RWPE2 (cell line): ENCODE measurements around the gene KIN.

ENCODE experiments used
- ATAC-seq: fragments of 200-7000 bp; cut with Tn5 transposase; 3 replicates; pipeline ENCODE4 v1.9.1; 2021; ENCODE audit warnings: low read depth
- DNase-seq: peaks from one replicate; pipeline ENCODE4 v3.0.0-alpha.2; 2020; ENCODE audit warnings: low spot score
- H3K27ac ChIP-seq: fragments of 450-650 bp; 2 replicates; pipeline ENCODE4 v1.5.1; 2017; ENCODE audit warnings: mild to moderate bottlenecking; ENCODE audit not compliant: poor library complexity, severe bottlenecking
- H3K27me3 ChIP-seq: fragments of 250-450 bp; sonication (Bioruptor Pico); 2 replicates; pipeline ENCODE4 v1.5.1; 2021; ENCODE audit warnings: mild to moderate bottlenecking, moderate library complexity; ENCODE audit not compliant: insufficient read depth, poor library complexity, severe bottlenecking
- H3K36me3 ChIP-seq: fragments of 250-450 bp; sonication (Bioruptor Pico); 2 replicates; pipeline ENCODE4 v1.5.1; 2020; ENCODE audit warnings: low read depth, mild to moderate bottlenecking, moderate library complexity
- H3K4me1 ChIP-seq: fragments of 250-450 bp; sonication (Bioruptor Pico); 2 replicates; pipeline ENCODE4 v1.5.1; 2021; ENCODE audit warnings: mild to moderate bottlenecking, moderate library complexity; ENCODE audit not compliant: insufficient read depth, poor library complexity, severe bottlenecking
- H3K4me3 ChIP-seq: fragments of 250-450 bp; sonication (Bioruptor Pico); 2 replicates; pipeline ENCODE4 v1.5.1; 2021; ENCODE audit warnings: mild to moderate bottlenecking, moderate library complexity; ENCODE audit not compliant: severe bottlenecking
- H3K9me3 ChIP-seq: fragments of 250-450 bp; sonication (Bioruptor Pico); 2 replicates; pipeline ENCODE4 v1.5.1; 2021; ENCODE audit warnings: mild to moderate bottlenecking, moderate library complexity; ENCODE audit not compliant: severe bottlenecking
- CTCF ChIP-seq: fragments of 450-650 bp; IDR thresholded peaks from one replicate; pipeline ENCODE4 v1.5.1; 2017; ENCODE audit warnings: mild to moderate bottlenecking, moderate library complexity; ENCODE audit not compliant: poor library complexity, severe bottlenecking

KIN gene

GRCh38 chr10:7701158-7701742, 86.5 kb downstream of the KIN start:
- Histone ChIP-seq H3K4me3 (no peak overlapping the region), H3K4me1 (no peaks in the 10 kb centered on the region), H3K9me3 (no peaks in the 10 kb centered on the region), H3K27ac (no peak overlapping the region), H3K36me3 (no peaks in the 10 kb centered on the region), H3K27me3 (no peaks in the 10 kb centered on the region)
- ATAC-seq (no peak), DNase-seq (no peak)
- TF ChIP-seq CTCF: no peak
